ENCODE results near the gene RILP.

DNA sequence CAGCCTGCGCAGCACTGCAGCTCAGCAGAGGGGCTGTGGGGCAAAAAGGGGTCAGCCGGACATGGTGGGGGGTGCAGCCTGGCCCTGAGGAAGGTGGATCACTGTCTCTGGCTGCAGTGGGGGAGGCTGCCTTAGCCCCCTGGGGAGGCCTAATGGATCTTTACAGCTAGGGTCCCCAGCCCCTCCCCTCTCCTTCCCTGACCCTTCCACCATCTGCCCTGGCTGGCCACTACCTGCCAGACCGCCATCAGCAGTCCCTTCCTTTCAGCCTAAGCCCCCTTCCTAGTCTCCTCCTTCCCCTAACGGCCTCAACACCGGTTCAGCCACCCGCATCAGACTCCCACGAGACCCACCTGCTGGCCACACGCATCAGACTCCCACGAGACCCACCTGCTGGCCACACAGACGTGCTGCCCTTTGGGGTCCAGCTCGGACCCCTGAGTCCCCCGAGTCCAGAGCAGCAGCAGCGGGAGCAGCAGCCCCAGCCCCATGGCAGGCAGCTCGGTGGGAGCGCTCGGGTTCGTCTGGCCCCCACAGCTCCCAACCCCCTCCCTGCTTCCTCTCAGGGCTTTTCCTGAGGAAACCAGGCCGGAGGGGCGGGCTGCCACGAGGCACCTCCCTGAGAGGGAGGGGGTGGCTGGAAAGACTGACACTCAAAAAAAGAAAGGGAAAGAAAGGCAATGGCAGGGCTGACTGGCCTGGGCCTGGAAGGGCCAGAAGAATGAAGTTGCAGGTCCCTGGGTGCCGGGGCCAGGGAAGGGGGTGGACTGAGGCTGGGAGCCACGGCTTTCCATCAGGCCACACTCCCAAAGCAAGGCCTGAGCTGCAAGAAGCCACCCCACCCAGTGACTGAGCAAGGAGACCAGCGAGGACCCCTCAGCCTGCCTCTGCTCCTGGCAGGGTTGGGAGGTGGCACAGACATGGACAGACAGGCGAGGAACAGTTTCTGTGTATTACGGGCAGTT, 4.2 kb downstream of the RILP start, which contains the start of gene SCARF1:
- TF ChIP-seq, protein P1, sequence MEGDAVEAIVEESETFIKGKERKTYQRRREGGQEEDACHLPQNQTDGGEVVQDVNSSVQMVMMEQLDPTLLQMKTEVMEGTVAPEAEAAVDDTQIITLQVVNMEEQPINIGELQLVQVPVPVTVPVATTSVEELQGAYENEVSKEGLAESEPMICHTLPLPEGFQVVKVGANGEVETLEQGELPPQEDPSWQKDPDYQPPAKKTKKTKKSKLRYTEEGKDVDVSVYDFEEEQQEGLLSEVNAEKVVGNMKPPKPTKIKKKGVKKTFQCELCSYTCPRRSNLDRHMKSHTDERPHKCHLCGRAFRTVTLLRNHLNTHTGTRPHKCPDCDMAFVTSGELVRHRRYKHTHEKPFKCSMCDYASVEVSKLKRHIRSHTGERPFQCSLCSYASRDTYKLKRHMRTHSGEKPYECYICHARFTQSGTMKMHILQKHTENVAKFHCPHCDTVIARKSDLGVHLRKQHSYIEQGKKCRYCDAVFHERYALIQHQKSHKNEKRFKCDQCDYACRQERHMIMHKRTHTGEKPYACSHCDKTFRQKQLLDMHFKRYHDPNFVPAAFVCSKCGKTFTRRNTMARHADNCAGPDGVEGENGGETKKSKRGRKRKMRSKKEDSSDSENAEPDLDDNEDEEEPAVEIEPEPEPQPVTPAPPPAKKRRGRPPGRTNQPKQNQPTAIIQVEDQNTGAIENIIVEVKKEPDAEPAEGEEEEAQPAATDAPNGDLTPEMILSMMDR (IDR thresholded peaks at IDR 0.05), result no peak
- TF ChIP-seq POLR2A (IDR thresholded peaks at IDR 0.05), result peak; percentile 43
